Trophoblast cell (in vitro differentiated cells and primary cell): ENCODE data around the gene ADAMTS12.

Experiments used
- DNase-seq, 2 donors: peaks; one replicate each; pipeline ENCODE4 v3.0.0-alpha.2; 2016
- H2AFZ ChIP-seq: 2 replicates; pipeline ENCODE4 v1.6.1; 2013; ENCODE audit warnings: low read length, moderate library complexity, mild to moderate bottlenecking; ENCODE audit not compliant: insufficient read depth, poor library complexity
- H2AK5ac ChIP-seq: 2 replicates; pipeline ENCODE4 v1.6.1; 2013; ENCODE audit warnings: mild to moderate bottlenecking, low read length
- H2BK120ac ChIP-seq: 2 replicates; pipeline ENCODE4 v1.6.1; 2013; ENCODE audit warnings: low read length, mild to moderate bottlenecking, moderate library complexity; ENCODE audit not compliant: insufficient read depth, poor library complexity
- H2BK12ac ChIP-seq: 2 replicates; pipeline ENCODE4 v1.6.1; 2013; ENCODE audit warnings: mild to moderate bottlenecking, low read length, moderate library complexity
- H2BK5ac ChIP-seq: 2 replicates; pipeline ENCODE4 v1.6.1; 2013; ENCODE audit warnings: low read length, low read depth, moderate library complexity, mild to moderate bottlenecking; ENCODE audit not compliant: poor library complexity
- H3K14ac ChIP-seq: 2 replicates; pipeline ENCODE4 v1.6.1; 2013; ENCODE audit warnings: mild to moderate bottlenecking, low read length
- H3K18ac ChIP-seq: 2 replicates; pipeline ENCODE4 v1.6.1; 2013; ENCODE audit warnings: mild to moderate bottlenecking, low read length
- H3K23ac ChIP-seq: 2 replicates; pipeline ENCODE4 v1.6.1; 2013; ENCODE audit warnings: low read length
- H3K27ac ChIP-seq: 2 replicates; pipeline ENCODE4 v1.5.1; 2013; ENCODE audit warnings: low read depth, mild to moderate bottlenecking, inconsistent platforms, low read length, moderate library complexity
- H3K27me3 ChIP-seq: 2 replicates; pipeline ENCODE4 v1.6.1; 2013; ENCODE audit warnings: inconsistent platforms, mild to moderate bottlenecking, low read length, moderate library complexity; ENCODE audit not compliant: insufficient read depth
- H3K36me3 ChIP-seq, 2 experiments: 1 replicate in 1 of 2; 2 replicates in 1 of 2; pipeline ENCODE4 v1.6.1; 2013; ENCODE audit warnings: low read length in 2 of 2, mild to moderate bottlenecking in 2 of 2, moderate library complexity in 1 of 2; ENCODE audit not compliant: insufficient read depth in 2 of 2, control insufficient read depth in 1 of 2
- H3K4ac ChIP-seq: 2 replicates; pipeline ENCODE4 v1.6.1; 2013; ENCODE audit warnings: low read depth, mild to moderate bottlenecking, low read length, moderate library complexity
- H3K4me1 ChIP-seq, 2 experiments: 1 replicate in 1 of 2; 2 replicates in 1 of 2; pipeline ENCODE4 v1.6.1; 2013; ENCODE audit warnings: low read length in 2 of 2, mild to moderate bottlenecking in 2 of 2, moderate library complexity in 1 of 2; ENCODE audit not compliant: insufficient read depth in 2 of 2, control insufficient read depth in 1 of 2
- H3K4me2 ChIP-seq: 2 replicates; pipeline ENCODE4 v1.6.1; 2013; ENCODE audit warnings: inconsistent platforms, mild to moderate bottlenecking, low read length, moderate library complexity
- H3K4me3 ChIP-seq: 2 replicates; pipeline ENCODE4 v1.5.1; 2013; ENCODE audit warnings: mild to moderate bottlenecking, low read depth, low read length, inconsistent platforms
- H3K79me1 ChIP-seq: one replicate; pipeline ENCODE4 v1.6.1; 2013; ENCODE audit warnings: low read length
- H3K79me2 ChIP-seq: 2 replicates; pipeline ENCODE4 v1.6.1; 2013; ENCODE audit warnings: low read length, mild to moderate bottlenecking; ENCODE audit not compliant: control insufficient read depth, insufficient read depth, poor library complexity
- H3K9ac ChIP-seq: 2 replicates; pipeline ENCODE4 v1.6.1; 2013; ENCODE audit warnings: mild to moderate bottlenecking, low read length
- H3K9me3 ChIP-seq: 2 replicates; pipeline ENCODE4 v1.6.1; 2013; ENCODE audit warnings: low read depth, mild to moderate bottlenecking, control low read depth, inconsistent platforms, low read length; ENCODE audit not compliant: insufficient read depth
- H4K12ac ChIP-seq: 2 replicates; pipeline ENCODE4 v1.6.1; 2013; ENCODE audit warnings: low read depth, mild to moderate bottlenecking, low read length, moderate library complexity
- H4K8ac ChIP-seq: 2 replicates; pipeline ENCODE4 v1.6.1; 2013; ENCODE audit warnings: low read depth, mild to moderate bottlenecking, low read length, moderate library complexity
- H4K91ac ChIP-seq: one replicate; pipeline ENCODE4 v1.6.1; 2013; ENCODE audit warnings: low read depth, mild to moderate bottlenecking, low read length, moderate library complexity
- WGBS: extraction: QIAGEN DNeasy Blood & Tissue Kit; methylation state at CpG from one replicate; pipeline ENCODE4 v1.1.7; 2013; ENCODE audit warnings: missing lambda C conversion rate; ENCODE audit not compliant: insufficient read length, insufficient coverage; ENCODE audit errors: extremely low coverage; 5-methylcytosine and 5-hydroxymethylcytosine counted together

ADAMTS12 gene

DNA sequence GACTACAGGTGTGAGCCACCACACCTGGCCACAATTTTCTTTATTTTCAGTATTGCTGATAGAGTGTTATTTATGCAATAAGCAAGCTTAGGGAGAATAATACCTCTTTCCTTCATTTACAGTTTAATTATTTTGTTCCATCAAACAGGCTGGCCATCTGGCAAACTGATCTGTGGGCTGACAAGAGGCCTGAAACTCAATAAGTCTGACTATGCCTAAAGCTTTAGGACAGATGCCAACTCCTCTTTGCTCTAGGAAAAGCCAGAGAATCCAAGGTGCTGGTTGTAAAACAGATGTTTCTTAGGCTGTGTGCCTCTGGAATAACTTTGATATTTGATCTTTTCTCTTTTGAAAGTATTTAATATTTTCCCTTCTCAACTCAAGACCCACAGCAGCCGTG, 352.6 kb downstream of the ADAMTS12 start:
- H2AK5ac ChIP-seq: no peak overlapping the region
- H3K4me2 ChIP-seq: no peak overlapping the region
- no peak for DNase-seq
- H3K14ac ChIP-seq: no peak overlapping the region
- no peaks in the 10 kb centered on the region for H3K9me3 ChIP-seq
- H3K79me1 ChIP-seq: no peaks in the 10 kb centered on the region
- no peak overlapping the region for H4K8ac ChIP-seq
- H3K4ac ChIP-seq: no peak overlapping the region
- H2BK12ac ChIP-seq: no peak overlapping the region
- H2AFZ ChIP-seq: no peak overlapping the region
- no peak overlapping the region for H2BK120ac ChIP-seq
- no peak overlapping the region for H4K12ac ChIP-seq
- no peak overlapping the region for H2BK5ac ChIP-seq
- H4K91ac ChIP-seq: no peak overlapping the region
- H3K23ac ChIP-seq: no peak overlapping the region
- H3K9ac ChIP-seq: no peak overlapping the region
- no peaks in the 10 kb centered on the region for H3K79me2 ChIP-seq
- H3K27ac ChIP-seq: no peak overlapping the region
- no CpG with 5 or more reads among the region's 1 CpG for WGBS
- H3K18ac ChIP-seq: no peak overlapping the region
- no peak overlapping the region for H3K4me3 ChIP-seq
- no peaks in the 10 kb centered on the region for H3K36me3 ChIP-seq
- H3K4me1 ChIP-seq: no peaks in the 10 kb centered on the region
- no peaks in the 10 kb centered on the region for H3K27me3 ChIP-seq

DNA sequence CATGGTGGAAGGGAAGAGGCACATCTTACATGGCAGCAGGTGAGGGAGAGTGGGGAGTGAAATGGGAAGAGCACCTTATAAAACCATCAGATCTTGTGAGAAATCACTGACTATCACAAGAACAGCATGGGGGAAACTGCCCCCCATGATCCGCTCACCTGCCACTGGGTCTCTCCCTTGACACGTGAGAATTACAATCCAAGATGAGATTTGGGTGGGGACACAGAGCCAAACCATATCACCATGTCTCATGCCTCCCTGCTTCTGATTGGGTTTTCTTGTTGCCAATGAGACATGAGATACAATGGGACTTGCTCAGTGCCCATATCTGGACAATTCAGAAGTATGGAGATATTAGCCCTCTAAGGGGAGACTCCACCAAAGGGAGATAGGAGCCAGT, 353.6 kb downstream of the ADAMTS12 start:
- no CpG with 5 or more reads among the region's 2 CpGs for WGBS
- no peaks in the 10 kb centered on the region for H3K79me2 ChIP-seq
- H2BK5ac ChIP-seq: no peak overlapping the region
- H3K23ac ChIP-seq: no peak overlapping the region
- H3K9ac ChIP-seq: no peak overlapping the region
- no peak overlapping the region for H3K18ac ChIP-seq
- no peaks in the 10 kb centered on the region for H3K36me3 ChIP-seq
- no peak for DNase-seq
- no peaks in the 10 kb centered on the region for H3K79me1 ChIP-seq
- no peak overlapping the region for H3K4me2 ChIP-seq
- no peak overlapping the region for H4K8ac ChIP-seq
- H3K4ac ChIP-seq: no peak overlapping the region
- no peak overlapping the region for H3K27ac ChIP-seq
- H3K4me1 ChIP-seq: no peaks in the 10 kb centered on the region
- no peak overlapping the region for H3K14ac ChIP-seq
- no peaks in the 10 kb centered on the region for H3K27me3 ChIP-seq
- H3K9me3 ChIP-seq: no peaks in the 10 kb centered on the region
- no peak overlapping the region for H2BK120ac ChIP-seq
- no peak overlapping the region for H4K12ac ChIP-seq
- H2BK12ac ChIP-seq: no peak overlapping the region
- no peak overlapping the region for H2AK5ac ChIP-seq
- H4K91ac ChIP-seq: no peak overlapping the region
- H3K4me3 ChIP-seq: no peak overlapping the region
- no peak overlapping the region for H2AFZ ChIP-seq

DNA sequence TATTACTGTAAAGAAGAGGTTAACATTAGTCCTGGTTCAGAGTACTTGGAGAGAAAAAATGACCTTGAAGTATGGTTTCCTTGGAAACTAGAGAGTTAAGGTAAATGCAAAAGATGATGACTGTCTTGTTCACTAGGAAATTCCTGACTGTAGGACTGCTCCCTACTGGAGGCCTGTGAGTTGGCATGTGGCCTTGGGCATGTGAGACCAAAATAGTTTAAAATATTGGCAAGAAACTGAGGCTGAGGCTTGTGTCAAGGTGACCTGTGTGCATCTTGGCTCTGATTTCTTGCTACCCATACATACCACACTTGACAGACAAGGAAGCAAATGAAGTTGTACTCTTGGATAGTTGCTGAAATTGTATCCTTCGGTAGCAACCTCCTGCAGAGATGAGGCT, 354.6 kb downstream of the ADAMTS12 start:
- H4K8ac ChIP-seq: no peak overlapping the region
- no peak overlapping the region for H3K4me3 ChIP-seq
- no peaks in the 10 kb centered on the region for H3K4me1 ChIP-seq
- H3K79me2 ChIP-seq: no peaks in the 10 kb centered on the region
- no peaks in the 10 kb centered on the region for H3K9me3 ChIP-seq
- H3K4me2 ChIP-seq: no peak overlapping the region
- H4K12ac ChIP-seq: no peak overlapping the region
- DNase-seq: no peak
- WGBS: no CpG with 5 or more reads among the region's 1 CpG
- H2AFZ ChIP-seq: no peak overlapping the region
- no peak overlapping the region for H3K23ac ChIP-seq
- no peak overlapping the region for H2BK5ac ChIP-seq
- no peak overlapping the region for H3K14ac ChIP-seq
- no peak overlapping the region for H3K9ac ChIP-seq
- H2AK5ac ChIP-seq: no peak overlapping the region
- H2BK12ac ChIP-seq: no peak overlapping the region
- no peak overlapping the region for H2BK120ac ChIP-seq
- H3K36me3 ChIP-seq: no peaks in the 10 kb centered on the region
- H3K27ac ChIP-seq: no peak overlapping the region
- no peak overlapping the region for H3K4ac ChIP-seq
- H3K79me1 ChIP-seq: no peaks in the 10 kb centered on the region
- no peaks in the 10 kb centered on the region for H3K27me3 ChIP-seq
- H3K18ac ChIP-seq: no peak overlapping the region
- no peak overlapping the region for H4K91ac ChIP-seq

DNA sequence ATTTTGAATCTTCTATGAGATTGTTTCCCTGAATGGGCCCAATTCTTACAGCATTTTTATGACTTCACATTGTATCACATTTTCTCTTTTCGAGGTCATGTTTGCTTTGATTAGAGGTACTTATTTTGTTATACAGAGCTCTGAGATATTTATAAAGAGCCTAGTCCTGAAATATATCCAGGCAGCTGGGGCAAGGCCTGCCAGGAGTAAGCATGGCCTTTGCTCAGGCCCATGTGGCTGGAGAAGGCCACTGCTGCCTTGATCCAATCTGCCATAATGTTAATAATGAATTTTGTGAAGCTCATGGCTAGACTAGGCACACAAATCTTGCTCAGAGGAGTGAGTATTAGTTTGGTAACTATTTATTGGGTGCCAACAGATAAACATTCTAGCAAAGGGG, 355.0 kb downstream of the ADAMTS12 start:
- Histone ChIP-seq H2BK5ac (no peak overlapping the region), H3K14ac (no peak overlapping the region), H2BK12ac (no peak overlapping the region), H3K4me3 (no peak overlapping the region), H2AK5ac (no peak overlapping the region), H3K9me3 (no peaks in the 10 kb centered on the region), H3K4ac (no peak overlapping the region), H3K23ac (no peak overlapping the region), H3K27ac (no peak overlapping the region), H3K4me2 (no peak overlapping the region), H3K36me3 (no peaks in the 10 kb centered on the region), H4K8ac (no peak overlapping the region), H3K4me1 (no peaks in the 10 kb centered on the region), H4K12ac (no peak overlapping the region), H3K9ac (no peak overlapping the region), H2AFZ (no peak overlapping the region), H3K79me1 (no peaks in the 10 kb centered on the region), H3K79me2 (no peaks in the 10 kb centered on the region), H2BK120ac (no peak overlapping the region), H3K27me3 (no peaks in the 10 kb centered on the region), H3K18ac (no peak overlapping the region), H4K91ac (no peak overlapping the region)
- WGBS: no CpG with 5 or more reads among the region's 1 CpG
- no peak for DNase-seq
